ENCODE data around the gene JAK1. TPM values are rescaled to one million over a fixed set of nuclear protein-coding genes. Genes with fewer than 3 reads are reported as not detected.

Gene JAK1
- total RNA-seq, 4 donors from 2014 or later = 112 to 158 (median 135) TPM

DNA sequence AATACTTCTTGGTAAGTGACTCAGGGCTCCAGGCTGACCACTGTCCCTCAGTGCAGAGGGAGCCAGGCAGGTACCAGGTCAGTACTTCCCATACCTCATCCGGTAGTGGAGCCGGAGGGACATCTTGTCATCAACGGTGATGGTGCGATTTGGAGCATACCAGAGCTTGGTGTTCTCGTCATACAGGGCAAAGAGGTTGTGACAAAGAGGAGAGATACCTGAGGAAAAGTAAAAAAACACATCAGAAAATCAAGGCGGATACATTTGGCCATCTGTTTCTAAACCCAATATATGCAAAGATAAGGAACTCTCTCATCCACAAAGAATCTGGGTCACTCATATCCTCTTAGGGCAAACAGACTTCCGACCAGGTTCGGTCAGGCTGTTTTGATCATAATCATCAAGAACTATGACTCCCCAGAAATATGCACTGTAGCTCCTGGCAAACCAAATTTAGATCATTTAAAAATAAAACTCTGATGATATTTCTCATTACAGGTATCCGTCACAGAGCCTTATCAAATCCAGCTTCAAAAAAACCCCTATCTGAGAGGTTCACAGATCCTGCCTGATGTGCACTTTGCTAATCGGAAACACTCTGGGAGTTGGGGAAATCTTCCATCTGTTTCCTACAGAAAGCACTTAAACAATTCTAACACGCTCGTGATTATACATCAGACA, 87.3 kb downstream of the JAK1 start:
- H3K27me3 ChIP-seq = no peaks in the 10 kb centered on the region
- intact Hi-C loops (cut with DNase I) = no loop called here
- H3K4me3 ChIP-seq = no peak overlapping the region
- no peak for DNase-seq (ENCODE audit: extremely low spot score)
- peaks cover 0 to 14% (median 0%) of the 10 kb centered on the region in 4 donors for H3K4me1 ChIP-seq
- TF ChIP-seq, protein P1, sequence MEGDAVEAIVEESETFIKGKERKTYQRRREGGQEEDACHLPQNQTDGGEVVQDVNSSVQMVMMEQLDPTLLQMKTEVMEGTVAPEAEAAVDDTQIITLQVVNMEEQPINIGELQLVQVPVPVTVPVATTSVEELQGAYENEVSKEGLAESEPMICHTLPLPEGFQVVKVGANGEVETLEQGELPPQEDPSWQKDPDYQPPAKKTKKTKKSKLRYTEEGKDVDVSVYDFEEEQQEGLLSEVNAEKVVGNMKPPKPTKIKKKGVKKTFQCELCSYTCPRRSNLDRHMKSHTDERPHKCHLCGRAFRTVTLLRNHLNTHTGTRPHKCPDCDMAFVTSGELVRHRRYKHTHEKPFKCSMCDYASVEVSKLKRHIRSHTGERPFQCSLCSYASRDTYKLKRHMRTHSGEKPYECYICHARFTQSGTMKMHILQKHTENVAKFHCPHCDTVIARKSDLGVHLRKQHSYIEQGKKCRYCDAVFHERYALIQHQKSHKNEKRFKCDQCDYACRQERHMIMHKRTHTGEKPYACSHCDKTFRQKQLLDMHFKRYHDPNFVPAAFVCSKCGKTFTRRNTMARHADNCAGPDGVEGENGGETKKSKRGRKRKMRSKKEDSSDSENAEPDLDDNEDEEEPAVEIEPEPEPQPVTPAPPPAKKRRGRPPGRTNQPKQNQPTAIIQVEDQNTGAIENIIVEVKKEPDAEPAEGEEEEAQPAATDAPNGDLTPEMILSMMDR (IDR thresholded peaks at IDR 0.05) = no peak
- no peak for TF ChIP-seq POLR2AphosphoS5 (IDR thresholded peaks at IDR 0.05)
- no peak for TF ChIP-seq POLR2A (IDR thresholded peaks at IDR 0.05; ENCODE audit: low read depth)
- no peak for TF ChIP-seq EP300 (IDR thresholded peaks at IDR 0.05)
- no peaks in the 10 kb centered on the region for H3K9me3 ChIP-seq
- peaks cover 25 to 67% (median 51%) of the 10 kb centered on the region in 4 donors for H3K36me3 ChIP-seq
- WGBS = 86% methylated on average over 12 of the region's 12 CpGs
- H3K27ac ChIP-seq (replicated peaks in 1 of 4) = no peak overlapping the region

DNA sequence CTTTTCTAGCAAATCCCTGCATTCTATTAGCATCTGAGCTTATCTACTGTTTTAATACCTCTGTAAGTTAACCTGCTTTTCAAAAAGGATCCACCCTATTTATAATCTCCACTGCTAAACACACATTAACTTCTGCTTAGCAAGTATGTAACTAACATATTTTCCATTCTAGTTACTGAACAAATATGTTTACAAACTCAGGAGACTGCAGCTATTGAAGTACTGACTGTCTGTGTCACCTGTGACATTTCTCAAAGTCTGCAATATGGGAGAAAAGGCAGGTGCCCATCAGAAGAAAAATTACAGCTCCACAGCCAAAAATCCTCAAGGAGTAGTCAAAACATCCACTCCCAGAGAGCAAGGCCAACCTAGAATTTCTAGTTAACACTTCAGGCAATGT, 88.3 kb downstream of the JAK1 start:
- Histone ChIP-seq H3K36me3 (peaks cover 28 to 72% (median 56%) of the 10 kb centered on the region in 4 donors), H3K27me3 (no peaks in the 10 kb centered on the region), H3K4me1 (peaks cover 0 to 14% (median 0%) of the 10 kb centered on the region in 4 donors), H3K27ac (replicated peaks in 1 of 4) (no peak overlapping the region), H3K9me3 (no peaks in the 10 kb centered on the region), H3K4me3 (no peak overlapping the region)
- no peak for DNase-seq (ENCODE audit: extremely low spot score)
- intact Hi-C loops (cut with DNase I) = no loop called here
- TF ChIP-seq POLR2AphosphoS5 (IDR thresholded peaks at IDR 0.05) (no peak), EP300 (IDR thresholded peaks at IDR 0.05) (no peak), POLR2A (IDR thresholded peaks at IDR 0.05; ENCODE audit: low read depth) (no peak)
- TF ChIP-seq, protein P1 (IDR thresholded peaks at IDR 0.05) = no peak

DNA sequence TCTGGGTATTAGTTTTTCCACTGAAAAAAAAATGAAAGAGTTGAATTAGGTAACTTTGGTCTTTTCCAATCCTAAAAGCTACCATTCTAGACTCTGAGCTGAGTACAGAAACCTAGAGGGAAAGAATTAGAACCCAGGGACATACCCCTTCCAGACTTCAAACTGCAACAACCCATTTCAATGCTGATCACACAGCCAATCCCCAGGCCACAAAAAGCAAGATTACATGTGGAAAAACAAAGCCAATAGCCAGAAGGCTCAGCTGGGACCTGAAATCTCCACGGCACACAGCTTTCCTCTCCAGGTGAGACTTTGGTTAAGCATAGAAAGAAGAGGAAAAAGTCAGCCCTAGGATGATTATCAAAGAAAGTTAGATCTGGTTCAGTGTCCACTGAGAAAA, 88.8 kb downstream of the JAK1 start:
- Histone ChIP-seq H3K4me3 (no peak overlapping the region), H3K9me3 (no peaks in the 10 kb centered on the region), H3K4me1 (peaks cover 0 to 14% (median 0%) of the 10 kb centered on the region in 4 donors), H3K36me3 (peaks cover 28 to 72% (median 55%) of the 10 kb centered on the region in 4 donors), H3K27me3 (no peaks in the 10 kb centered on the region), H3K27ac (replicated peaks in 1 of 4) (no peak overlapping the region)
- TF ChIP-seq POLR2A (IDR thresholded peaks at IDR 0.05; ENCODE audit: low read depth) (no peak), EP300 (IDR thresholded peaks at IDR 0.05) (no peak), POLR2AphosphoS5 (IDR thresholded peaks at IDR 0.05) (no peak)
- TF ChIP-seq, protein P1 (IDR thresholded peaks at IDR 0.05) = no peak
- no peak for DNase-seq (ENCODE audit: extremely low spot score)
- intact Hi-C loops (cut with DNase I) = no loop called here
- WGBS = 88% methylated on average over 1 of the region's 1 CpG

DNA sequence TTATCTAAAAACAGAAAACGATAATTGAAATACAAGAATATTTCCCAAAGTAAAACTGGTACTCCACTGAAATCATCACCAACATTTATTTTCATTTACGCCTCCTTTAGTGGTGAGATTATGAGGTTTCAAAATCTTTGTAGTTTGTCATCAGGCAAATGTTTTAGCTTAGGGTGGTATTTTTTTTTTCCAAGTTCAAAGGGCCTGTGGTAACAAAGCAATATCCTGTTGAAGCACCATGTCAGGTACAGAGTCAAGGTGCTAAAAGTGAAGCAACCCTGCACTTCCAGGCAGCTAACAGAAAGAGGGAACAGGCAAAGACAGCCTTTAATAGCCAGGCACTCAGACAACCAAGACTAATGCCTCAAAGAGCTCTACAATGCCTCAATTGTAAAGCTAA, 89.2 kb downstream of the JAK1 start:
- intact Hi-C loops (cut with DNase I) = no loop called here
- no peak for TF ChIP-seq EP300 (IDR thresholded peaks at IDR 0.05)
- TF ChIP-seq POLR2AphosphoS5 (IDR thresholded peaks at IDR 0.05) = no peak
- TF ChIP-seq, protein P1 (IDR thresholded peaks at IDR 0.05) = no peak
- no peak for TF ChIP-seq POLR2A (IDR thresholded peaks at IDR 0.05; ENCODE audit: low read depth)
- Histone ChIP-seq H3K9me3 (no peaks in the 10 kb centered on the region), H3K27me3 (no peaks in the 10 kb centered on the region), H3K4me1 (peaks cover 0 to 14% (median 0%) of the 10 kb centered on the region in 4 donors), H3K27ac (replicated peaks in 1 of 4) (no peak overlapping the region), H3K4me3 (no peak overlapping the region), H3K36me3 (peaks cover 28 to 74% (median 54%) of the 10 kb centered on the region in 4 donors)
- DNase-seq (ENCODE audit: extremely low spot score) = no peak
- WGBS = 92% methylated on average over 2 of the region's 2 CpGs

All from esophagus muscularis mucosa (tissue), 4 donors.